Kidney (tissue), 14 donors: ENCODE measurements around the gene ABL1. TPM values are rescaled to one million over a fixed set of nuclear protein-coding genes. Genes with fewer than 3 reads are reported as not detected.

Experiments
- DNase-seq, 5 donors: peaks; one replicate each; pipeline ENCODE4 v3.0.0-alpha.2; 2013 to 2020
- FAIRE-seq: peaks from 2 replicates; lab custom pipeline; 2012; peaks lifted over from hg19 to GRCh38; lab: Jason Lieb, UNC
- H3K27ac ChIP-seq, 2 donors: one replicate each; pipeline ENCODE4 v1.7.0; 2013; ENCODE audit warnings: low read depth in 2 of 2, low read length in 2 of 2, inconsistent platforms in 1 of 2
- H3K27me3 ChIP-seq: one replicate; pipeline ENCODE4 v1.7.1; 2013; ENCODE audit warnings: low read length, inconsistent platforms; ENCODE audit not compliant: control insufficient read depth, insufficient read depth
- H3K36me3 ChIP-seq, 3 donors: one replicate each; pipeline versions ENCODE4 v1.7.0 to v1.7.1; 2013; ENCODE audit warnings: low read length in 3 of 3, control low read depth in 1 of 3, inconsistent platforms in 1 of 3; ENCODE audit not compliant: insufficient read depth in 3 of 3, control insufficient read depth in 2 of 3
- H3K4me1 ChIP-seq, 3 donors: one replicate each; pipeline versions ENCODE4 v1.7.0 to v1.7.1; 2013; ENCODE audit warnings: low read length in 3 of 3, inconsistent platforms in 1 of 3, low read depth in 1 of 3; ENCODE audit not compliant: control insufficient read depth in 2 of 3, insufficient read depth in 2 of 3
- H3K4me3 ChIP-seq, 3 donors: one replicate each; pipeline versions ENCODE4 v1.7.0 to v1.8.1; 2013; ENCODE audit warnings: low read length in 3 of 3, control low read depth in 1 of 3, inconsistent platforms in 1 of 3
- H3K9ac ChIP-seq, 3 donors: one replicate each; pipeline versions ENCODE4 v1.7.0 to v1.7.1; 2013; ENCODE audit warnings: low read length in 3 of 3, control low read depth in 1 of 3, inconsistent platforms in 1 of 3
- H3K9me3 ChIP-seq, 3 donors: one replicate each; pipeline versions ENCODE4 v1.7.0 to v1.7.1; 2013; ENCODE audit warnings: low read length in 3 of 3, control low read depth in 1 of 3, inconsistent platforms in 1 of 3; ENCODE audit not compliant: control insufficient read depth in 2 of 3, insufficient read depth in 1 of 3
- CTCF ChIP-seq: IDR thresholded peaks from 3 replicates; pipeline ENCODE4 v1.5.1; 2012; ENCODE audit warnings: mild to moderate bottlenecking, moderate library complexity, borderline replicate concordance; ENCODE audit not compliant: insufficient read depth; ENCODE audit errors: extremely low read depth
- intact Hi-C: fragments of 100-400 bp; cut with DNase I; formaldehyde crosslinking; loops from one replicate; pipeline ENCODE4 v1.11.1; 2022
- polyA plus RNA-seq: library from polyadenylated mRNA; stranded (reverse); fragments of 350-450 nt; fragmentation: Illumina TruSeq; extraction: RNeasy Lipid Tissue Mini Kit (QIAGEN cat#74804); gene quantifications from one replicate; pipeline ENCODE4 v1.2.3, GENCODE V29; 2014; ENCODE audit warnings: low read depth, low replicate concordance; ENCODE audit not compliant: insufficient read depth
- total RNA-seq: library from RNA; stranded (reverse); fragmentation: NEBNext Ultra II Directional; extraction: Animal tissue kit (Norgen Biotek cat#: 25700); gene quantifications from one replicate; pipeline ENCODE4 v1.2.1, GENCODE V29; 2021
- donor health status: control.
- donor health status: control.
- donor health status: control.
- donor health status: control.
- donor health status: control.
- donor health status: DM: yes; HTN: yes; CAD: no.
- donor health status: Normal renal cell carcinoma (clear cell type).

The ABL1 gene
- total and polyA plus RNA-seq, 2 donors from 2014 or later = 15.0 to 63.6 TPM

GRCh38 chr9:130934246-130934645, 99.2 kb downstream of the ABL1 start:
- no peaks in the 10 kb centered on the region for H3K36me3 ChIP-seq
- no peak overlapping the region for H3K9ac ChIP-seq
- intact Hi-C loops = loop anchor here (10.0 kb wide), 1 partner anchor 229 kb away; no protein-coding TSS in a partner anchor
- no peaks in the 10 kb centered on the region for H3K9me3 ChIP-seq
- no peak for TF ChIP-seq CTCF
- H3K4me1 ChIP-seq = no peaks in the 10 kb centered on the region
- H3K27me3 ChIP-seq = peaks cover 8% of the 10 kb centered on the region
- no peak overlapping the region for H3K27ac ChIP-seq
- DNase-seq (peak in 1 of 5 donors; percentile 70), FAIRE-seq (no peak)
- no peak overlapping the region for H3K4me3 ChIP-seq

GRCh38 chr9:130934702-130935647, 99.9 kb downstream of the ABL1 start:
- DNase-seq = peak in 1 of 5 donors; percentile 45
- FAIRE-seq = no peak
- H3K27ac ChIP-seq = no peak overlapping the region
- no peak overlapping the region for H3K4me3 ChIP-seq
- H3K4me1 ChIP-seq = no peaks in the 10 kb centered on the region
- intact Hi-C loops = loop anchor here (10.0 kb wide), 1 partner anchor 230 kb away; no protein-coding TSS in a partner anchor
- H3K9me3 ChIP-seq = no peaks in the 10 kb centered on the region
- no peak overlapping the region for H3K9ac ChIP-seq
- H3K36me3 ChIP-seq = no peaks in the 10 kb centered on the region
- no peak for TF ChIP-seq CTCF
- H3K27me3 ChIP-seq = peaks cover 8% of the 10 kb centered on the region

- peaks cover 13% of the 10 kb centered on the region for H3K27me3 ChIP-seq
- intact Hi-C loops = loop anchor here (10.0 kb wide), 1 partner anchor 231 kb away; no protein-coding TSS in a partner anchor
- H3K36me3 ChIP-seq = no peaks in the 10 kb centered on the region
- no peak overlapping the region for H3K27ac ChIP-seq
- H3K4me1 ChIP-seq = peaks cover 0 to 2% (median 0%) of the 10 kb centered on the region in 3 donors
- TF ChIP-seq CTCF = no peak
- no peak overlapping the region for H3K4me3 ChIP-seq
- DNase-seq (no peak), FAIRE-seq (no peak)
- H3K9me3 ChIP-seq = no peaks in the 10 kb centered on the region
- no peak overlapping the region for H3K9ac ChIP-seq
Observed at GRCh38 chr9:130935648-130936271, 100.7 kb downstream of the ABL1 start.
